ENCODE data around the gene LLGL2.

Gene LLGL2

DNA sequence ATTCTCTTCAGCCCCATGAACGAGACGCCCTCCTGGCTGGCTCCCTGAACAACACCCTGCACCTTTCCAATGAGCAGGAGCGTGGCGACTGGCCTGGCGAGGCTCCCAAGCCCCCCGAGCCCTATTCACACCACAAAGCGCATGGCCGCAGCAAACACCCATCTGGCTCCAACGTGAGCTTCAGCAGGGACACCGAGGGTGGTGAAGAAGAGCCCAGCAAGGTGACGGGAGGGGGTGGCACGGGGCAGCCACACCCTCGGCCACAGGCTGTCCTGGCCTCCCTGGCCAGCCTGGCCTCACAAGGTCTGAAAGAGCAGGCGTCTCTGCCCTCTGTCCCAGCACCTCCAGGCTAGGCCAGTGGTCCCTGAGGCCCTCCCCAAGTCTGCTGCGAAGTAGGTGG is 33.8 kb upstream of the LLGL2 start:
- no peak for DNase-seq (ENCODE audit: low read depth)

- no peak for DNase-seq (ENCODE audit: low read depth)
Measured at GRCh38 chr17:75492555-75493168, 32.8 kb upstream of the LLGL2 start.

GRCh38 chr17:75493476-75494129 is 31.9 kb upstream of the LLGL2 start:
- DNase-seq (ENCODE audit: low read depth), result no peak

DNA sequence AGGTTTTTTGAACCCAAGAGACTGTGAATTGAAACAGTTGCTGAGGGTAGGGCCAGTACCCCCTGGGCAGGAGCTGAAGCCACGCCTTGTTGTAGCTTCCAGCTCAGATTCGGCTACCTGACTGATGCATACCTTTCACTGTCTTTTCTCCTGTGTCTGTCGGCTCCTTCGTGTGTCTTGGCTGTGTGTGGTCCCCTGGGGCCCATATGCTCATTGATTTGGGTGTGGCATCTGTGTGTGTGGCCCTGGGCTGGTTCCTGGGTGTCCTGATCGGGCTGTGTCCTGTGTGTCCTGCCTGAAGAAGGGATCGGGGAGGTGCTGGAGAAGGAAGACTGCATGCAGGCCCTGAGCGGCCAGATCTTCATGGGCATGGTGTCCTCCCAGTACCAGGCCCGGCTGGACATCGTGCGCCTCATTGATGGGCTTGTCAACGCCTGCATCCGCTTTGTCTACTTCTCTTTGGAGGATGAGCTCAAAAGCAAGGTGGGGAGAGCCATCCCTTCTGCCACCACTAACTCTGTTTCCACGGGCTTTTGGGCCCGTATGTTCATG is 31.1 kb upstream of the LLGL2 start:
- DNase-seq (ENCODE audit: low read depth), result no peak

GRCh38 chr17:75496005-75496404 is 29.5 kb upstream of the LLGL2 start:
- DNase-seq (ENCODE audit: low read depth), result no peak

DNA sequence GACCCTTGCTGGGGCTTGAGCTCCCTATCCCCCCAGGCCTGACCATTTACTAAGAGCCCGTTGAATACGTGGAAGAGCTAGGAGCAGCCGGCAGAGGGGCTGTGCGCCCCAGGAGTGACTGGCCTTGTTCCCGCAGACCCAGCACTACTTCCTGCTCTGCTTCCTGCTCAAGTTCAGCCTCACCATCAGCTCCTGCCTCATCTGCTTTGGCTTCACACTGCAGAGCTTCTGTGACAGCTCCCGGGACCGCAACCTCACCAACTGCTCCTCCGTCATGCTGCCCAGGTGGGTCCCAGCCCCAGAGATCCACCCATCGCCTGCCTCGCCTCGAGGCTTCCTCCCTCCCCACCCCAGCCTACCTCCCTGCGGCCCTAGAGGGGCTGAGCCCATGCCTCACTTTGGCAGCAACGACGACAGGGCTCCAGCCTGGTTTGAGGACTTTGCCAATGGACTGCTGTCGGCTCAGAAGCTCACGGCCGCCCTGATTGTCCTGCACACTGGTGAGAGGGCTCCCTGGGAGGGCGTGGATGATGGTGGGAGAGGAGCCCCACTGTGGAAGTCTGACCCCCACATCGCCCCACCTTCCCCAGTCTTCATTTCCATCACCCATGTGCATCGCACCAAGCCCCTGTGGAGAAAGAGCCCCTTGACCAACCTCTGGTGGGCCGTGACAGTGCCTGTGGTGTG is 27.3 kb upstream of the LLGL2 start:
- no peak for DNase-seq (ENCODE audit: low read depth)

DNA sequence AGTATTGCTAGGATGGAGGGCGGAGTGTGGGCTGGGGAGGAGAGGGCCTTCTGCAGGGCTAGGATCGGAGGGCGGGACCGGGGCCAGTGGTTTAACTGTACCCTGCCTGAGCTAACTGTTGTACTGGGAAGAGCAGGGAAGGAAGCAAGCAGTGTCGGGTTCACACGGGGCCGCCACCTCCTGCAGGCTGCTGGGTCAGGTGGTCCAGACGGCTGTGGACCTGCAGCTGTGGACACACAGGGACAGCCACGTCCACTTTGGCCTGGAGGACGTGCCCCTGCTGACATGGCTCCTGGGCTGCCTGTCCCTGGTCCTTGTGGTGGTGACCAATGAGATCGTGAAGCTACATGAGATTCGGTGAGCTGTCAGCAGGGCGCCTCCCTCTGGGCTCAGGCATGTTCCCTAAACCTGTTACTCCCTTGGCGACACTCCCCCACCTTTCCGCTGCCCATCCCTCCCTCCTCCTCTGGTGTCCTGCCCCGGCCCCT is 26.7 kb upstream of the LLGL2 start:
- DNase-seq (ENCODE audit: low read depth), result peak; percentile 20

DNA sequence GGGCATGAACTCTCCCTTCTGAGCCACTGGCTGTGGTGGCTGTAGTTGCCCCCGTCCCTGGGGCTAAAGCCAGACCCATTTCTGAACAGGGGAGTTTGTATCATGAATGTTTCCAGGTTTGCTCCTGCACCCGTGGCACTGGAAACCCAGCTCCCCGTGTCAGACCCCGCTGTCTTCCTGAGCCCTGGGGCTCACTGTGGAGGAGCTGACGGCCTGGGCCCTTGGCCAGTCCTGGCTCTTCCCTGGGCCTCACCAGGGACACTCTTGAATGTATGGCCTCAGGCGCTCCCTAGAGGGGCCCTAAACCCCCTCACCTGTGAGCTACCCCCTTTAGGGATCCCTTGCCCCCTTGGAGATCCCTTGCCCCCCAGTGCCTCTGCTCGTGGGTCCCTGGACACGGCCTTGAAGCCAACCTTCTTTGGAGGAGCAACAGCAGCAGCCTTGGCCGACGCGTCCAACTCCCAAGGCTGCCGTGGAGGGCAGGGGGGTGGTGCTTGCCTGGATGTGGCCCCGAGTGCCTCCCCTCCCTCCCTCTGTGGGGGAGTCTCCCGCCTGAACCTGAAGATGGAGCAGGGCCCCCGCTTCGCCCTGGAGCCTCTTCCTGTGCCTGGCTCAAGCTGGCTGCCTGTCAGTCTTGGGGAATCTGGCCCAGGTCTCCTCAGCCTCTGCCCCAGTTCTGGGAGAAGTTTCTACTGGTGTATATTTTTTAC is 26.0 kb upstream of the LLGL2 start:
- peak; percentile 62 for DNase-seq (ENCODE audit: low read depth)

DNA sequence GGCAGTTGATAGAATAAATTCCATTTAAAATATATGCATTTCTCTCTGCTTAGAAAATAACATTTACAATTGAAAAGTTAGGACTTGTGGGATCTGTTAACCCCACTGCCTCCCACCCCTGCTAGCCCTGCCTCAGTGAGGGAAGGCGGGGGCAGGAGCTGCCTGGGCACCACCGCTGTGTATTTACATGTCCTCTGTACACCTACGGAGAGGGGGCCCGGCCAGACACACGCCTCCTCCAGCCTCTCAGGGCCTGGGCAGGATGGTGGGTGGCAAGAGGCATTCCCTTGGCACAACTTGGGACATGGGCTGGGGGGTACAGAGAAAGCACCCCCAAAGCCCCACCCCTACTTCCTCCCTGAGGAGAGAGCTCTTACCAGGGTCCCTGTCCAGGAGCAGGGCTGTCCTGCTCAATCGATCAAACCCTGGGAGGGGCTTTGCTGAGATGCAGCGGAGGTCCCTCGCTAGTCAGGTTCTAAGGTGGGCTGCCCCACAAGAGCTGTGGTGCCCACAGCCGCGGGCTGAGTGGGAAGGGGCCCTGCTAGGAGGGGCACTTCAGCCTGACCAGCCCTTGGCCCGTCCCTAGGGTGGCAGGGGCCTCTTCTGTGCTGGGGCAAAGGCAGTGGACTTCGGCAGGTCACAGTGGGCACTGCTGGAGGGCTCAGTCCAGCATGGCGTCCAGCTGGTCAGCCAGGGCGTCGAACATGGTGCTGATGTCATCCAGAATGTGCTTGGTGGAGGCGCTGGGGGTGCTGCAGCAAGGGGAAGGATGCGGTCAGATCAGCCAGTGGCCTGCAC is 24.9 kb upstream of the LLGL2 start:
- no peak for DNase-seq (ENCODE audit: low read depth)

GRCh38 chr17:75501378-75502071 is 24.0 kb upstream of the LLGL2 start:
- no peak for DNase-seq (ENCODE audit: low read depth)

GRCh38 chr17:75502072-75502720 is 23.3 kb upstream of the LLGL2 start:
- DNase-seq (ENCODE audit: low read depth), result no peak

DNA sequence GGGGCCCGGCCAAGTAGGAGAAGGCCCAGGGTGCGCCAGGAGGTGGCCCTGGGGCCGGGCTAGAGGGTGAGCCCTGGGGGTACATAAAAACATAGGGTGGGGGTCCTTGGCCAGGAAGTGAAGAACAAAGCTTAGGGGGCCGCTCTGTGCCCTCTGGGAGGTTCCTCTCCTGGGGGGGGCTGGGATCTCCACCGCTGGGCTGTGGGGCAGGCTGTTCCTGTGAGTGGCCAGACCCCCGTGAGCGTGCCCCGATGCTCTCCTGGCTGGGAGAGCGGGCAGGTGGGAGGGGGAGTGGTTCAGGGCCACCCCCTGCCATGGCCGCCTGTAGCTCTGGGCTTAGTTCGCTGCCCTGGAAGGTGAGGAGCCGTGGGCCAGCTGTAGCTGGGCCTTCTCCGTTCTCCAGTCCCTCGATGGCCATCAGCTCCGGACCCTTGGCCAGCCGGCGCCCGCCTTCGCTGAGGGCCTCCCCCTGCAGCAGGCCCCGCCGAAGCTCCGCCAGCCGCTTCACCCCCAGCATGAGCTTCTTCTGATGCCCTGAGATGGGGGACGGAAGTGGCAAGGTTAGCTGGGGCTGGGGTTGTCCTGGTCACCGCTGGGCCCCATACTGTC is 22.7 kb upstream of the LLGL2 start:
- no peak for DNase-seq (ENCODE audit: low read depth)

GRCh38 chr17:75503337-75503950 is 22.1 kb upstream of the LLGL2 start:
- DNase-seq (ENCODE audit: low read depth), result no peak

DNA sequence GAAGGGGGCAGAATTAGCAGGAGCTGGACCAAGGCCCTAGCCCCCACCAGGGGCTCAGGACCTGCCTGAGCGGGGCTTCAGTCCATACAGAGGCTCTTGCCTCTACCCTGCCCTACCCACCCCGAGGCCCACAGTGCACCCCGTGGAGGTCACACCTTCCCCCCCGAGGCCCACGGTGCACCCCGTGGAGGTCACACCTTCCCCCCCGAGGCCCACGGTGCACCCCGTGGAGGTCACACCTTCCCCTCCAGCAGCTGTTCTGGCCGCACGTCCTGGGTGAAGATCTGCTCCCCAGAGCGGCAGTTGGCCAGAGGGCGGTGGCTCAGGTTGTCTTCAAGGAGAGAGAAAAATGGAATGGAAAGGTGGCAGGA is 21.5 kb upstream of the LLGL2 start:
- no peak for DNase-seq (ENCODE audit: low read depth)

- DNase-seq (ENCODE audit: low read depth), result no peak
Measured at GRCh38 chr17:75504347-75505151, 20.9 kb upstream of the LLGL2 start.

DNA sequence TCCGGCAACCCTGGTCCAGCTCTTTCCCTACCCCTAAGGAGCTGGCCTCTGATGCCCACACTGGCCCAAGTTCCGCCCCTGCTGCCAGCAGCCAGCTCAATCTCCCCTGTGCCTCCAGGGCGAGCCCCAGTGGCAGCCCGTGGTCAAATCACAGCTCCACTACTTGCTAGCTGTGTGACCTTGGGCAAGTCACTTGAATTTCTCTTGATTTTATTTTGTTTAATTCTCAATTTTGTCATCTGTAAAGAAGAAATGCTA is 20.4 kb upstream of the LLGL2 start:
- no peak for DNase-seq (ENCODE audit: low read depth)

GRCh38 chr17:75505640-75506039 is 19.9 kb upstream of the LLGL2 start:
- DNase-seq (ENCODE audit: low read depth), result no peak

DNA sequence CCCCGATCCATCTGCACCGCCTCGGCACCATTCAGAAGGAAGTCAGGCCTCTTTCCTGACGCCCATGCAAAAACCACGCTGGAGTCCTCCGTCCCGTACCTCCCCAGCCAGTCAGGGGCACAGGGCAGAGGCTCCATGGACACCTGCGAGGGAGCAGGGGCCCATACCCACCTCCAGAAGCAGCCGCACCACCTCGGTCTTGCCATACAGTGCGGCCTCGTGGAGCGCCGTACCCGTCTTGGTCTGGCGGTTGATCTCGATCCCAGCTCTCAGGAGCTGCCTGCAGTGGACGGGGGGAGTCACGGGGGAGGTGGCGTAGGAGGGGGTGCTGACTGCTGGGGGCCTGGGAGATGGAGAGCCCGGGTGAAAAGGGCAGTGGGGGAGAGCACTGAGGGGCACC is 19.4 kb upstream of the LLGL2 start:
- no peak for DNase-seq (ENCODE audit: low read depth)

- DNase-seq (ENCODE audit: low read depth), result no peak
Measured at GRCh38 chr17:75506888-75507287, 18.6 kb upstream of the LLGL2 start.

Measured in amniotic epithelial cell (primary cell).